K562 (cell line): ENCODE results near the gene MYOM1. TPM values are rescaled to one million over a fixed set of nuclear protein-coding genes. Genes with fewer than 3 reads are reported as not detected.
A peak's percentile ranks its signal among the peaks of the same experiment; 100 is the strongest.

ENCODE experiments used
- CTBP1 ChIP-seq: fragments of 450-650 bp; IDR thresholded peaks from 2 replicates; pipeline ENCODE4 v1.6.1; 2016; ENCODE audit warnings: borderline replicate concordance
- CXXC5 ChIP-seq: fragments of 250-450 bp; sonication (Bioruptor Pico); IDR thresholded peaks from 2 replicates; pipeline ENCODE4 v1.8.0; 2022; ENCODE audit warnings: inconsistent platforms, mild to moderate bottlenecking, moderate library complexity
- DDX20 ChIP-seq: fragments of 450-650 bp; IDR thresholded peaks from 2 replicates; pipeline ENCODE4 v1.6.1; 2016; ENCODE audit warnings: missing genetic modification characterization, low read depth, mild to moderate bottlenecking, missing compliant biosample characterization, moderate library complexity
- E2F3 ChIP-seq: fragments of 250-450 bp; sonication (Bioruptor Pico); IDR thresholded peaks from 2 replicates; pipeline ENCODE4 v1.4.0; 2020; ENCODE audit warnings: mild to moderate bottlenecking
- FOXP1 ChIP-seq: sonication (generic); formaldehyde crosslinking; IDR thresholded peaks from 2 replicates; pipeline ENCODE4 v1.8.0; 2022; ENCODE audit warnings: mild to moderate bottlenecking, missing genetic modification reagents
- GABPB2 ChIP-seq: fragments of 250-450 bp; sonication (Bioruptor Pico); conservative IDR thresholded peaks from 2 replicates; pipeline ENCODE4 v1.5.1; 2021; ENCODE audit warnings: mild to moderate bottlenecking
- GMEB1 ChIP-seq: fragments of 250-450 bp; sonication (Bioruptor Pico); IDR thresholded peaks from 2 replicates; pipeline ENCODE4 v1.4.0; 2020; ENCODE audit warnings: mild to moderate bottlenecking
- JUND ChIP-seq, 2 experiments: IDR thresholded peaks; 2 replicates in 1 of 2; 3 replicates in 1 of 2; pipeline ENCODE4 v1.6.1; 2011; ENCODE audit warnings: borderline replicate concordance in 2 of 2, low read depth in 2 of 2, low read length in 2 of 2, improper control_type of control experiment in 1 of 2, missing biosample characterization in 1 of 2, missing genetic modification characterization in 1 of 2, missing genetic modification reagents in 1 of 2
- KDM4B ChIP-seq, 2 experiments: fragments of 450-650 bp in 1 of 2; sonication (generic) in 1 of 2; IDR thresholded peaks; 2 replicates each; pipeline ENCODE4 v1.6.1; 2016 to 2017; ENCODE audit warnings: borderline replicate concordance in 2 of 2, antibody characterized with exemption in 1 of 2, low read depth in 1 of 2, mild to moderate bottlenecking in 1 of 2
- KLF10 ChIP-seq: fragments of 250-450 bp; sonication (Bioruptor Pico); IDR thresholded peaks from 2 replicates; pipeline ENCODE4 v1.6.1; 2021; ENCODE audit warnings: matching md5 sums
- MYC ChIP-seq, 2 experiments: fragments of 250-450 bp in 1 of 2; sonication (Bioruptor Pico) in 1 of 2; IDR thresholded peaks; 2 replicates each; pipeline versions ENCODE4 v1.5.1 to v1.6.1; 2012 to 2021; ENCODE audit warnings: low read depth in 2 of 2, borderline replicate concordance in 1 of 2, improper control_type of control experiment in 1 of 2, low read length in 1 of 2, mild to moderate bottlenecking in 1 of 2, moderate library complexity in 1 of 2
- NBN ChIP-seq: fragments of 450-650 bp; IDR thresholded peaks from 2 replicates; pipeline ENCODE4 v1.6.1; 2016; ENCODE audit warnings: low read depth, mild to moderate bottlenecking
- NFATC3 ChIP-seq: fragments of 450-650 bp; IDR thresholded peaks from 2 replicates; pipeline ENCODE4 v1.6.1; 2017; ENCODE audit warnings: mild to moderate bottlenecking
- NR2F6 ChIP-seq: fragments of 450-650 bp; formaldehyde crosslinking; IDR thresholded peaks from 2 replicates; pipeline ENCODE4 v1.4.0; 2020; ENCODE audit warnings: mild to moderate bottlenecking
- NR4A1 ChIP-seq, 2 experiments: fragments of 250-450 bp in 1 of 2; fragments of 450-650 bp in 1 of 2; sonication (Bioruptor Pico) in 1 of 2; IDR thresholded peaks; 2 replicates each; pipeline versions ENCODE4 v1.4.0 to v1.6.1; 2016 to 2020; ENCODE audit warnings: mild to moderate bottlenecking in 2 of 2, missing compliant biosample characterization in 1 of 2, missing genetic modification characterization in 1 of 2, moderate library complexity in 1 of 2
- NRF1 ChIP-seq, 2 experiments: fragments of 450-650 bp; IDR thresholded peaks in 1 of 2; conservative IDR thresholded peaks in 1 of 2; 2 replicates each; pipeline ENCODE4 v1.6.1; 2014; ENCODE audit warnings: mild to moderate bottlenecking in 2 of 2
- PHB ChIP-seq: fragments of 250-450 bp; sonication (Bioruptor Pico); IDR thresholded peaks from 2 replicates; pipeline ENCODE4 v1.5.0; 2021
- ZNF124 ChIP-seq: sonication (generic); formaldehyde crosslinking; IDR thresholded peaks from 2 replicates; pipeline ENCODE4 v1.8.1; 2022; ENCODE audit warnings: missing genetic modification reagents
- ZNF175 ChIP-seq: fragments of 200-800 bp; sonication (Bioruptor generic); IDR thresholded peaks from 2 replicates; pipeline ENCODE4 v1.6.1; 2016; ENCODE audit warnings: low read depth, mild to moderate bottlenecking, missing genetic modification characterization, missing compliant biosample characterization
- polyA plus RNA-seq, 8 experiments: library from polyadenylated mRNA; depleted of rRNA in 4 of 8; stranded (reverse) in 5 of 8; unstranded in 3 of 8; fragments of >200 nt; fragmentation: Nextera tagmentation in 2 of 8; fragmentation: Illumina TruSeq in 1 of 8; extraction: Ambion mirVana in 2 of 8; extraction: Trizol in 1 of 8; gene quantifications; 2 replicates each; pipeline versions ENCODE4 v1.2.1 to v1.2.3, GENCODE V29; 2011 to 2014; ENCODE audit warnings: inconsistent platforms in 1 of 8, missing spikeins in 1 of 8
- total RNA-seq, 7 experiments: library from RNA; depleted of rRNA in 6 of 7; stranded (reverse); fragments of >200 nt in 6 of 7; fragmentation: Illumina TruSeq in 2 of 7; extraction: Trizol in 2 of 7; gene quantifications; 2 replicates each; pipeline versions ENCODE4 v1.2.1 to v1.2.3, GENCODE V29; 2011 to 2021; ENCODE audit warnings: low replicate concordance in 1 of 7
- TF ChIP-seq, protein P1 (sequence below): fragments of 450-650 bp; formaldehyde crosslinking; conservative IDR thresholded peaks from 2 replicates; pipeline ENCODE4 v1.4.0; 2022; ENCODE audit warnings: mild to moderate bottlenecking, missing genetic modification characterization
- TF ChIP-seq, protein P2 (sequence below): fragments of 200-800 bp; sonication (Bioruptor generic); IDR thresholded peaks from 2 replicates; pipeline ENCODE4 v1.6.1; 2017; ENCODE audit warnings: missing genetic modification characterization, missing compliant biosample characterization

Gene MYOM1
- total and polyA plus RNA-seq, 9 of the 15 experiments (the other 6 are each of a cell fraction or from before 2014, with no cell fraction given) = 0.01 to 0.62 (median 0.25) TPM

GRCh38 chr18:3129053-3129864 is 90.5 kb downstream of the MYOM1 start (continued):
- TF ChIP-seq GMEB1 (CRISPR knock-in tag) = no peak
- 0 out of 2 replicates have a peak, but pooled peaks have one; percentile 47 for TF ChIP-seq FOXP1 (CRISPR knock-in tag)
- TF ChIP-seq JUND (IDR thresholded peaks at IDR 0.05; ENCODE audit: borderline replicate concordance, low read depth, low read length) = 0 out of 2 replicates have a peak, but pooled peaks have one; percentile 33
- TF ChIP-seq JUND (tag; IDR thresholded peaks at IDR 0.05; ENCODE audit: borderline replicate concordance, low read depth, low read length) = no peak; the same call in 2 of the 3 replicates
- 0 out of 2 replicates have a peak, but pooled peaks have one; percentile 31 for TF ChIP-seq E2F3 (CRISPR knock-in tag)
- no peak for TF ChIP-seq MYC (IDR thresholded peaks at IDR 0.05; ENCODE audit: low read depth, low read length)
- no peak for TF ChIP-seq MYC (CRISPR knock-in tag; IDR thresholded peaks at IDR 0.05; ENCODE audit: borderline replicate concordance, low read depth)
- no peak for TF ChIP-seq NBN
- no peak for TF ChIP-seq NFATC3
- TF ChIP-seq PHB (CRISPR knock-in tag) = no peak
- TF ChIP-seq DDX20 = no peak
- no peak for TF ChIP-seq NRF1 (conservative IDR thresholded peaks at IDR 0.05 in 1 of 2, IDR thresholded peaks at IDR 0.05 in 1 of 2)
- TF ChIP-seq, protein P1, sequence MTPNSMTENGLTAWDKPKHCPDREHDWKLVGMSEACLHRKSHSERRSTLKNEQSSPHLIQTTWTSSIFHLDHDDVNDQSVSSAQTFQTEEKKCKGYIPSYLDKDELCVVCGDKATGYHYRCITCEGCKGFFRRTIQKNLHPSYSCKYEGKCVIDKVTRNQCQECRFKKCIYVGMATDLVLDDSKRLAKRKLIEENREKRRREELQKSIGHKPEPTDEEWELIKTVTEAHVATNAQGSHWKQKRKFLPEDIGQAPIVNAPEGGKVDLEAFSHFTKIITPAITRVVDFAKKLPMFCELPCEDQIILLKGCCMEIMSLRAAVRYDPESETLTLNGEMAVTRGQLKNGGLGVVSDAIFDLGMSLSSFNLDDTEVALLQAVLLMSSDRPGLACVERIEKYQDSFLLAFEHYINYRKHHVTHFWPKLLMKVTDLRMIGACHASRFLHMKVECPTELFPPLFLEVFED = 0 out of 2 replicates have a peak, but pooled peaks have one; percentile 17
- TF ChIP-seq NR4A1 (CRISPR knock-in tag; IDR thresholded peaks at IDR 0.05) = no peak
- no peak for TF ChIP-seq NR4A1 (tag; IDR thresholded peaks at IDR 0.05)
- no peak for TF ChIP-seq GABPB2
- TF ChIP-seq ZNF124 (CRISPR knock-in tag) = no peak
- no peak for TF ChIP-seq KDM4B (IDR thresholded peaks at IDR 0.05; ENCODE audit: borderline replicate concordance in 2 of 2, low read depth in 1 of 2)
- TF ChIP-seq, protein P2, sequence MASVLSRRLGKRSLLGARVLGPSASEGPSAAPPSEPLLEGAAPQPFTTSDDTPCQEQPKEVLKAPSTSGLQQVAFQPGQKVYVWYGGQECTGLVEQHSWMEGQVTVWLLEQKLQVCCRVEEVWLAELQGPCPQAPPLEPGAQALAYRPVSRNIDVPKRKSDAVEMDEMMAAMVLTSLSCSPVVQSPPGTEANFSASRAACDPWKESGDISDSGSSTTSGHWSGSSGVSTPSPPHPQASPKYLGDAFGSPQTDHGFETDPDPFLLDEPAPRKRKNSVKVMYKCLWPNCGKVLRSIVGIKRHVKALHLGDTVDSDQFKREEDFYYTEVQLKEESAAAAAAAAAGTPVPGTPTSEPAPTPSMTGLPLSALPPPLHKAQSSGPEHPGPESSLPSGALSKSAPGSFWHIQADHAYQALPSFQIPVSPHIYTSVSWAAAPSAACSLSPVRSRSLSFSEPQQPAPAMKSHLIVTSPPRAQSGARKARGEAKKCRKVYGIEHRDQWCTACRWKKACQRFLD (CRISPR knock-in tag) = no peak
- TF ChIP-seq CXXC5 (CRISPR knock-in tag) = peak; percentile 23; the same call in 1 of the 2 replicates
- peak; percentile 97 for TF ChIP-seq CTBP1
- no peak for TF ChIP-seq KLF10 (CRISPR knock-in tag)
- no peak for TF ChIP-seq ZNF175 (CRISPR knock-in tag)
- TF ChIP-seq NR2F6 (CRISPR knock-in tag) = no peak
